GM12873 (cell line): ENCODE data around the gene SLC44A2.

Experiments used
- CTCF ChIP-seq: IDR thresholded peaks from 2 replicates; pipeline ENCODE4 v1.5.1; 2012; ENCODE audit warnings: low read depth, mild to moderate bottlenecking, moderate library complexity, low read length, control low read depth; ENCODE audit not compliant: insufficient read depth; ENCODE audit errors: missing control alignments

Gene SLC44A2

GRCh38 chr19:10688545-10689280, 63.4 kb downstream of the SLC44A2 start:
- TF ChIP-seq CTCF: no peak

GRCh38 chr19:10690341-10690781, 65.0 kb downstream of the SLC44A2 start:
- no peak for TF ChIP-seq CTCF

- TF ChIP-seq CTCF: no peak
Measured at GRCh38 chr19:10691178-10691881, 66.0 kb downstream of the SLC44A2 start.

- TF ChIP-seq CTCF: no peak
Measured at GRCh38 chr19:10691883-10692282, 66.5 kb downstream of the SLC44A2 start.

- no peak for TF ChIP-seq CTCF
Measured at GRCh38 chr19:10692673-10693264, 67.4 kb downstream of the SLC44A2 start.
